Neural cell (in vitro differentiated cells): Measurements from ENCODE around the gene LGALS12.

Source experiments
- EP300 ChIP-seq: fragments of 450-650 bp; conservative IDR thresholded peaks from 2 replicates; pipeline ENCODE4 v1.6.1; 2014; ENCODE audit warnings: antibody characterized with exemption, mild to moderate bottlenecking, moderate library complexity; ENCODE audit not compliant: poor library complexity, severe bottlenecking
- EZH2 ChIP-seq: fragments of 200-600, 300-800 bp; shearing (Covaris generic), sonication (generic); IDR thresholded peaks from 2 replicates; pipeline ENCODE4 v1.6.1; 2014; ENCODE audit warnings: antibody characterized with exemption, low read length, borderline replicate concordance, mild to moderate bottlenecking; ENCODE audit not compliant: insufficient read depth, poor library complexity, severe bottlenecking
- TF ChIP-seq, protein P1 (sequence below): fragments of 450-650 bp; IDR thresholded peaks from 2 replicates; pipeline ENCODE4 v1.5.1; 2014; ENCODE audit warnings: antibody characterized with exemption, mild to moderate bottlenecking, moderate library complexity; ENCODE audit not compliant: poor library complexity, severe bottlenecking

GRCh38 chr11:63553759-63554158, 47.9 kb downstream of the LGALS12 start:
- TF ChIP-seq, protein P1, sequence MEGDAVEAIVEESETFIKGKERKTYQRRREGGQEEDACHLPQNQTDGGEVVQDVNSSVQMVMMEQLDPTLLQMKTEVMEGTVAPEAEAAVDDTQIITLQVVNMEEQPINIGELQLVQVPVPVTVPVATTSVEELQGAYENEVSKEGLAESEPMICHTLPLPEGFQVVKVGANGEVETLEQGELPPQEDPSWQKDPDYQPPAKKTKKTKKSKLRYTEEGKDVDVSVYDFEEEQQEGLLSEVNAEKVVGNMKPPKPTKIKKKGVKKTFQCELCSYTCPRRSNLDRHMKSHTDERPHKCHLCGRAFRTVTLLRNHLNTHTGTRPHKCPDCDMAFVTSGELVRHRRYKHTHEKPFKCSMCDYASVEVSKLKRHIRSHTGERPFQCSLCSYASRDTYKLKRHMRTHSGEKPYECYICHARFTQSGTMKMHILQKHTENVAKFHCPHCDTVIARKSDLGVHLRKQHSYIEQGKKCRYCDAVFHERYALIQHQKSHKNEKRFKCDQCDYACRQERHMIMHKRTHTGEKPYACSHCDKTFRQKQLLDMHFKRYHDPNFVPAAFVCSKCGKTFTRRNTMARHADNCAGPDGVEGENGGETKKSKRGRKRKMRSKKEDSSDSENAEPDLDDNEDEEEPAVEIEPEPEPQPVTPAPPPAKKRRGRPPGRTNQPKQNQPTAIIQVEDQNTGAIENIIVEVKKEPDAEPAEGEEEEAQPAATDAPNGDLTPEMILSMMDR = no peak
- no peak for TF ChIP-seq EZH2
- no peak for TF ChIP-seq EP300
